ENCODE results near the gene TRAPPC4.

DNA sequence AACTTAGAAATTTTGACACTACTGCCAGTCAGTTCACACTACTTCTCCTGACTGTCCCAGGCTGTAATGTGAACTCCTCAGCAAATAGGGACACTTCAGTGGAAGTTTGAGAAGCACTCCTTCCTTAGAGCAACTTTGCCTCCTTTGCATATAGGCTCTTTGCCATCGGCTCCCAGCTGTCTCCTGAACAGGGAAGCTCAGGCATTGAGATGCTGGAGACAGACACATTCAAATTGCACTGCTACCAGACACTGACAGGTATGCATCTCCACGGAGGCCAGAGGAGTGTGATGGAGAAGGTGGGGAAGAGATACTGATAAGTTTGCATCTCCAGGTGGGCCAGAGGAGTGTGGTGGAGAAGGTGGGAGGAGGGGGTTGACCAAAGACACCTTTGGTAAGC lies 1.4 kb downstream of the TRAPPC4 start:
- TF ChIP-seq TCF7L2 (IDR thresholded peaks at IDR 0.05; ENCODE audit: low read depth, low read length) (no peak), CTCF (IDR thresholded peaks at IDR 0.05) (no peak), POLR2AphosphoS5 (IDR thresholded peaks at IDR 0.05; ENCODE audit: low read depth, low read length) (no peak)
- TF ChIP-seq, protein P1, sequence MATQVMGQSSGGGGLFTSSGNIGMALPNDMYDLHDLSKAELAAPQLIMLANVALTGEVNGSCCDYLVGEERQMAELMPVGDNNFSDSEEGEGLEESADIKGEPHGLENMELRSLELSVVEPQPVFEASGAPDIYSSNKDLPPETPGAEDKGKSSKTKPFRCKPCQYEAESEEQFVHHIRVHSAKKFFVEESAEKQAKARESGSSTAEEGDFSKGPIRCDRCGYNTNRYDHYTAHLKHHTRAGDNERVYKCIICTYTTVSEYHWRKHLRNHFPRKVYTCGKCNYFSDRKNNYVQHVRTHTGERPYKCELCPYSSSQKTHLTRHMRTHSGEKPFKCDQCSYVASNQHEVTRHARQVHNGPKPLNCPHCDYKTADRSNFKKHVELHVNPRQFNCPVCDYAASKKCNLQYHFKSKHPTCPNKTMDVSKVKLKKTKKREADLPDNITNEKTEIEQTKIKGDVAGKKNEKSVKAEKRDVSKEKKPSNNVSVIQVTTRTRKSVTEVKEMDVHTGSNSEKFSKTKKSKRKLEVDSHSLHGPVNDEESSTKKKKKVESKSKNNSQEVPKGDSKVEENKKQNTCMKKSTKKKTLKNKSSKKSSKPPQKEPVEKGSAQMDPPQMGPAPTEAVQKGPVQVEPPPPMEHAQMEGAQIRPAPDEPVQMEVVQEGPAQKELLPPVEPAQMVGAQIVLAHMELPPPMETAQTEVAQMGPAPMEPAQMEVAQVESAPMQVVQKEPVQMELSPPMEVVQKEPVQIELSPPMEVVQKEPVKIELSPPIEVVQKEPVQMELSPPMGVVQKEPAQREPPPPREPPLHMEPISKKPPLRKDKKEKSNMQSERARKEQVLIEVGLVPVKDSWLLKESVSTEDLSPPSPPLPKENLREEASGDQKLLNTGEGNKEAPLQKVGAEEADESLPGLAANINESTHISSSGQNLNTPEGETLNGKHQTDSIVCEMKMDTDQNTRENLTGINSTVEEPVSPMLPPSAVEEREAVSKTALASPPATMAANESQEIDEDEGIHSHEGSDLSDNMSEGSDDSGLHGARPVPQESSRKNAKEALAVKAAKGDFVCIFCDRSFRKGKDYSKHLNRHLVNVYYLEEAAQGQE (IDR thresholded peaks at IDR 0.05; ENCODE audit: insufficient read depth in 1 of 2, low read depth in 2 of 2, low read length in 1 of 2): no peak

Measured in Panc1 (cell line).